ENCODE measurements around the gene ICAM1. TPM values are rescaled to one million over a fixed set of nuclear protein-coding genes. Genes with fewer than 3 reads are reported as not detected.

ICAM1 gene
- total RNA-seq, 4 donors from 2014 or later, result 14.7 to 50.1 (median 43.1) TPM

DNA sequence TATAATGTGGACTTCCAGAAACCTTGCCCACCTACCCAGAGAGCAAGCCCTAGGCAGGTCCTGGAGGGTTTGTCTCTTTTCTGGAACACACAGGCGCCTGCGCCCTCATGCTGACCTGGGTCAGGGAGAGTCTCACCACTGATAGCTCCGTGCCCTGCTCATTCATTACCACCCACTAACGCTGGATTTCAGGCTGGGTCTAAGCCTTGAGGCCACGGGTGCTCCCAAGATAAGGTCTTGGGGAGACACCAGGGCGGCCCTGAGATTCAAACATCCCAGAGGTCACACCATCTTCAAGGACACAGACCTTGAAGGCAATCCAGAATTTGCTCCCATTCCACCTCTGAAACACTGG, 44.9 kb upstream of the ICAM1 start:
- peak overlapping the region; percentile 82 to 98 (median 90) for H3K27ac ChIP-seq
- DNase-seq (ENCODE audit: low spot score in 2 of 2), result no peak

DNA sequence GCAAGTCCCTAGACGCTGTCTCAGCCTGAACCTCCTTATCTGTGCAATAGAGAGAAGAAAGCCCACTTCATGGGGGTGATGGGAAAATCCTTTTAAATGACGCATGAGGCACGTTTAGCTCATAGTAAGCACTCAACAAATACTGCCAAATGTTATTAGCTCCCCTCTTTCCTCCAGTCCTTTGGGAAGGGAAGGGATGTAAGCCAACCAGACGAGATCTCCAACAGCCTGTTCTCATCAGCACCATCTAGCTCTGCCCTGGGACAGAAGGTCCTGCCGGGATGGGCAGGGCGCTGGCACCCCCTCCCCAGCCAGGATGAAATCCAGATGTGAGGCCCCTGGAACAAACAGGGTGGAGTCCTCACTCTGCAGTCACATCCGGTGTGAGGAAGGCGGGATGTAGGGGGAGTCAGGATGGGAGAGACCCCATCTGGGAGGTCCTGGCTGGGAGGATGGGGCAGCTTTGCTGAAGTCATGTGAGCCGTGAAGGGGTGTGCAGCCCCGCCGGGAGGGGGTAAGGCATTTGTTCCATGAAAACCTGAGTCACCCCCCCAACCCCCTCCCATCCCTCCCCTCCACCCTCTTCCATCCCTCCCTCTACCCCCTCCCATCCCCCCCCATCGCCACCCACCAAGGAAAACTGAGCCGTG, 44.4 kb upstream of the ICAM1 start:
- peaks cover 0 to 64% (median 27%) of the 10 kb centered on the region in 4 donors for H3K4me1 ChIP-seq
- peak; percentile 72 to 80 for DNase-seq (ENCODE audit: low spot score in 2 of 2)
- no peaks in the 10 kb centered on the region for H3K9me3 ChIP-seq
- no peaks in the 10 kb centered on the region for H3K27me3 ChIP-seq
- TF ChIP-seq, protein P1, sequence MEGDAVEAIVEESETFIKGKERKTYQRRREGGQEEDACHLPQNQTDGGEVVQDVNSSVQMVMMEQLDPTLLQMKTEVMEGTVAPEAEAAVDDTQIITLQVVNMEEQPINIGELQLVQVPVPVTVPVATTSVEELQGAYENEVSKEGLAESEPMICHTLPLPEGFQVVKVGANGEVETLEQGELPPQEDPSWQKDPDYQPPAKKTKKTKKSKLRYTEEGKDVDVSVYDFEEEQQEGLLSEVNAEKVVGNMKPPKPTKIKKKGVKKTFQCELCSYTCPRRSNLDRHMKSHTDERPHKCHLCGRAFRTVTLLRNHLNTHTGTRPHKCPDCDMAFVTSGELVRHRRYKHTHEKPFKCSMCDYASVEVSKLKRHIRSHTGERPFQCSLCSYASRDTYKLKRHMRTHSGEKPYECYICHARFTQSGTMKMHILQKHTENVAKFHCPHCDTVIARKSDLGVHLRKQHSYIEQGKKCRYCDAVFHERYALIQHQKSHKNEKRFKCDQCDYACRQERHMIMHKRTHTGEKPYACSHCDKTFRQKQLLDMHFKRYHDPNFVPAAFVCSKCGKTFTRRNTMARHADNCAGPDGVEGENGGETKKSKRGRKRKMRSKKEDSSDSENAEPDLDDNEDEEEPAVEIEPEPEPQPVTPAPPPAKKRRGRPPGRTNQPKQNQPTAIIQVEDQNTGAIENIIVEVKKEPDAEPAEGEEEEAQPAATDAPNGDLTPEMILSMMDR (IDR thresholded peaks at IDR 0.05), result no peak
- TF ChIP-seq POLR2A (IDR thresholded peaks at IDR 0.05), result no peak
- TF ChIP-seq EP300 (IDR thresholded peaks at IDR 0.05), result peak; percentile 76 to 93
- peak overlapping the region; percentile 82 to 98 (median 90) for H3K27ac ChIP-seq
- H3K4me3 ChIP-seq, result peak overlapping the region; percentile 5 to 40 (median 13)
- H3K36me3 ChIP-seq, result peaks cover 0 to 28% (median 0%) of the 10 kb centered on the region in 3 donors
- WGBS, 2 donors, result 16 to 28% methylated on average over 11 of the region's 13 CpGs

More for the DNA sequence above, 44.9 kb upstream of the ICAM1 start:
- TF ChIP-seq POLR2A (IDR thresholded peaks at IDR 0.05), result no peak
- no peak for TF ChIP-seq EP300 (IDR thresholded peaks at IDR 0.05)
- TF ChIP-seq, protein P1 (IDR thresholded peaks at IDR 0.05), result no peak
- peak overlapping the region in 2 of 4 donors; percentile 1 to 5 for H3K4me3 ChIP-seq
- H3K4me1 ChIP-seq, result peaks cover 0 to 60% (median 27%) of the 10 kb centered on the region in 4 donors
- H3K36me3 ChIP-seq, result peaks cover 0 to 33% (median 0%) of the 10 kb centered on the region in 3 donors
- no peaks in the 10 kb centered on the region for H3K27me3 ChIP-seq
- H3K9me3 ChIP-seq, result no peaks in the 10 kb centered on the region
- 29 to 56% methylated on average over 6 of the region's 6 CpGs for WGBS, 2 donors

DNA sequence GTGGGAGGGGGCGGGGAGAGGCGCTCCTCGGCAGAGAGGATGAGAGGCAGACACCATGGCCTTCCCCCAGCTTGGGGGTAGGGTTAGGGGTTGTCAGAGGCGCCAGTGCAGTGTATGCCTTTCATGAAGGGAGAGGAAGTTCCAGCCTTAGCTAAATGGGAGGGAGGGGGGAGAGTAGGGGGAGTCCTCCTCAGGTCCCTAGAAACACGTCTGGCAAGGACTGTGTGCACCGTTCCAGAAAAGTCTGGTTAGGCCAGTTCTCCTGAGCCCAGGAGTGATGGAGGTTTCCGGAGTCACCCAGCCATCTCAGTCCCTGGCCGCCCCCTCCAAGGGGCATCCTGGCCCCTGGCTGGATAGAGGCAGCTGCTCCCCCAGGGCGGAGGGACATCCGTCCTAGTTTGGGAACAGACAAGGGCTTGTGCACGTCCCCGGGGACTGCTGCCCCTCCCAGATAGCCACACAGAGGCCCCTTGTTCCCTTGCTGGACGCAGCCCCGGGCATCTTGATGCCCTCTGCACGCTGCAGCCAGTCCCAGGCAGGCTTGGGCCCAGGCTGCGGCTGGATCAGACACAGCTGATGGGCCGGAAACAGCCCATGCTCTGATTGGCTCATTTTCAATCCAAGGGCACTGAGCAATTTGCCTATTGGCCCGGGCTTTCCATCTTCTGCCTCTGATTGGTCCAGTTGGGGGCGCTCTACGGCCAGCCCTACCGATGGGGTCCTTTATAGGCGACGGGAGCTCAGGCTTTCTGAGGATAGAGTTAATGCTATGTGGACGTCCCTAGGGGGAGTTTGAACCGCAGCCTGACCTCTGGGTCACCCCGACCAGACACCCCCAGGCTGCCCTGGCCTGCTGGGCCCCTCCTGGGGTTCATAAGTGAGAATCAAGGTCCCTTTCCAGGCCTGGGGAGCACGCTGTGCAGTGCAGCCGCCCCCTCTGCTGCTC, 43.6 kb upstream of the ICAM1 start:
- peak; percentile 50 to 51 for DNase-seq (ENCODE audit: low spot score in 2 of 2)
- TF ChIP-seq EP300 (IDR thresholded peaks at IDR 0.05) (peak; percentile 40 to 79), POLR2A (IDR thresholded peaks at IDR 0.05) (peak in 1 of 2 donors; percentile 25)
- TF ChIP-seq, protein P1 (IDR thresholded peaks at IDR 0.05), result peak in 4 of 5 experiments; percentile 14 to 40 (median 25)
- peaks cover 0 to 22% (median 0%) of the 10 kb centered on the region in 3 donors for H3K36me3 ChIP-seq

GRCh38 chr19:10228393-10228792, 42.5 kb upstream of the ICAM1 start:
- no peak for DNase-seq (ENCODE audit: low spot score in 2 of 2)
- Histone ChIP-seq H3K36me3 (peaks cover 0 to 13% (median 0%) of the 10 kb centered on the region in 3 donors), H3K27ac (peak overlapping the region; percentile 93 to 98 (median 94)), H3K4me3 (no peak overlapping the region), H3K4me1 (peaks cover 0 to 70% (median 27%) of the 10 kb centered on the region in 4 donors), H3K9me3 (no peaks in the 10 kb centered on the region), H3K27me3 (no peaks in the 10 kb centered on the region)
- TF ChIP-seq POLR2A (IDR thresholded peaks at IDR 0.05) (no peak), EP300 (IDR thresholded peaks at IDR 0.05) (no peak)
- TF ChIP-seq, protein P1 (IDR thresholded peaks at IDR 0.05), result no peak
- WGBS, 2 donors, result 75 to 81% methylated on average over 5 of the region's 5 CpGs

More for the DNA sequence above, 43.6 kb upstream of the ICAM1 start:
- Histone ChIP-seq H3K9me3 (no peaks in the 10 kb centered on the region), H3K4me1 (peaks cover 0 to 70% (median 27%) of the 10 kb centered on the region in 4 donors), H3K27me3 (no peaks in the 10 kb centered on the region), H3K27ac (peak overlapping the region; percentile 82 to 98 (median 90)), H3K4me3 (peak overlapping the region in 3 of 4 donors; percentile 7 to 40 (median 19))
- 38% methylated on average over 23 to 28 of the region's 28 CpGs for WGBS, 2 donors
